HG03378 (cell line): ENCODE measurements around the gene DNMT3A.

ENCODE experiments used
- ATAC-seq: cut with Tn5 transposase; IDR thresholded peaks from one replicate; pipeline ENCODE4 v1.9.1; 2021; ENCODE audit warnings: mild to moderate bottlenecking, moderate library complexity; ENCODE audit not compliant: unreplicated experiment

DNMT3A gene

GRCh38 chr2:25245141-25245540 is 96.6 kb downstream of the DNMT3A start:
- no peak for ATAC-seq

- ATAC-seq = no peak
Measured at GRCh38 chr2:25243995-25244394, 97.7 kb downstream of the DNMT3A start.

GRCh38 chr2:25241452-25241851 is 100.3 kb downstream of the DNMT3A start:
- ATAC-seq = no peak

- no peak for ATAC-seq
Measured at GRCh38 chr2:25240636-25241035, 101.1 kb downstream of the DNMT3A start.

GRCh38 chr2:25238920-25239319 is 102.8 kb downstream of the DNMT3A start:
- no peak for ATAC-seq

GRCh38 chr2:25237764-25238163 is 104.0 kb downstream of the DNMT3A start:
- ATAC-seq = no peak

- ATAC-seq = no peak
Measured at GRCh38 chr2:25236736-25237135, 105.0 kb downstream of the DNMT3A start.

- ATAC-seq = no peak
Measured at GRCh38 chr2:25234738-25235137, 107.0 kb downstream of the DNMT3A start.

- no peak for ATAC-seq
Measured at GRCh38 chr2:25233916-25234605, 107.7 kb downstream of the DNMT3A start.

- no peak for ATAC-seq
Measured at GRCh38 chr2:25232248-25232825, 109.4 kb downstream of the DNMT3A start.

- ATAC-seq = no peak
Measured at GRCh38 chr2:25230948-25231311, 110.8 kb downstream of the DNMT3A start.

- ATAC-seq = no peak
Measured at GRCh38 chr2:25230198-25230947, 111.4 kb downstream of the DNMT3A start.

- no peak for ATAC-seq
Measured at GRCh38 chr2:25229279-25230197, 112.2 kb downstream of the DNMT3A start.

GRCh38 chr2:25228848-25229278 is 112.9 kb downstream of the DNMT3A start:
- ATAC-seq = no peak

GRCh38 chr2:25227576-25227975 is 114.1 kb downstream of the DNMT3A start:
- no peak for ATAC-seq

- no peak for ATAC-seq
Measured at GRCh38 chr2:25226827-25227226, 114.9 kb downstream of the DNMT3A start.

- ATAC-seq = no peak
Measured at GRCh38 chr2:25222477-25223121, 119.1 kb downstream of the DNMT3A start.

GRCh38 chr2:25221579-25221978 is 120.1 kb downstream of the DNMT3A start:
- no peak for ATAC-seq

- no peak for ATAC-seq
Measured at GRCh38 chr2:25220313-25220712, 121.4 kb downstream of the DNMT3A start.

GRCh38 chr2:25219621-25220020 is 122.1 kb downstream of the DNMT3A start:
- no peak for ATAC-seq

- ATAC-seq = no peak
Measured at GRCh38 chr2:25218100-25218499, 123.6 kb downstream of the DNMT3A start.
